Measurements from ENCODE around the gene TRIM37. TPM values are rescaled to one million over a fixed set of nuclear protein-coding genes. Genes with fewer than 3 reads are reported as not detected.

Gene TRIM37
- total RNA-seq, 1 experiment from 2014 or later: 37.7 TPM

- Histone ChIP-seq H3K4me3 (ENCODE audit: low read depth, low read length) (no peak overlapping the region), H3K4me1 (no peaks in the 10 kb centered on the region), H3K9me3 (no peaks in the 10 kb centered on the region), H3K36me3 (ENCODE audit: control insufficient read depth, insufficient read depth, low read length) (no peaks in the 10 kb centered on the region; the same call in none of the 2 replicates), H3K27me3 (replicated peaks; ENCODE audit: control insufficient read depth, insufficient read depth, low read length) (no peaks in the 10 kb centered on the region)
- TF ChIP-seq CTCF (IDR thresholded peaks at IDR 0.05; ENCODE audit: insufficient read depth in 1 of 2, low read depth in 1 of 2, low read length in 1 of 2, severe bottlenecking in 1 of 2, unreplicated experiment in 1 of 2): no peak
- intact Hi-C loops (cut with micrococcal nuclease; ENCODE audit: unreplicated experiment): no loop called here
- DNase-seq: no peak
- H3K27me3 Mint-ChIP-seq (ENCODE audit: insufficient read depth, unreplicated experiment): no peaks in the 10 kb centered on the region
- no peak overlapping the region for H3K27ac Mint-ChIP-seq (ENCODE audit: unreplicated experiment)
- peaks cover 87% of the 10 kb centered on the region for H3K36me3 Mint-ChIP-seq (ENCODE audit: insufficient read depth, unreplicated experiment)
- peaks cover 9% of the 10 kb centered on the region for H3K4me1 Mint-ChIP-seq (ENCODE audit: low read depth, unreplicated experiment)
- CTCF ChIA-PET: no interaction called here
- no TSS peak for BruUV-seq (replicated peaks)
- no peak overlapping the region for H3K4me3 Mint-ChIP-seq (ENCODE audit: unreplicated experiment)
- no peaks in the 10 kb centered on the region for H3K9me3 Mint-ChIP-seq (ENCODE audit: unreplicated experiment)
- POLR2A ChIA-PET: interaction anchor here (1.3 kb wide), 1 partner anchor 44 kb away, joined by 6 read pairs; the partner anchor contains the start of gene PRR11
Measured at GRCh38 chr17:59110973-59111372, 4.3 kb upstream of the TRIM37 start.

- peak overlapping the region; percentile 96 for H3K27ac Mint-ChIP-seq (ENCODE audit: unreplicated experiment)
- no peak for DNase-seq
- Histone ChIP-seq H3K27me3 (replicated peaks; ENCODE audit: control insufficient read depth, insufficient read depth, low read length) (no peaks in the 10 kb centered on the region), H3K4me1 (peaks cover 6% of the 10 kb centered on the region; the same call in 1 of the 2 replicates), H3K4me3 (ENCODE audit: low read depth, low read length) (no peak overlapping the region), H3K9me3 (no peaks in the 10 kb centered on the region), H3K36me3 (ENCODE audit: control insufficient read depth, insufficient read depth, low read length) (no peaks in the 10 kb centered on the region; the same call in none of the 2 replicates)
- TF ChIP-seq CTCF (IDR thresholded peaks at IDR 0.05; ENCODE audit: insufficient read depth in 1 of 2, low read depth in 1 of 2, low read length in 1 of 2, severe bottlenecking in 1 of 2, unreplicated experiment in 1 of 2): no peak
- peaks cover 9% of the 10 kb centered on the region for H3K4me1 Mint-ChIP-seq (ENCODE audit: low read depth, unreplicated experiment)
- no peaks in the 10 kb centered on the region for H3K9me3 Mint-ChIP-seq (ENCODE audit: unreplicated experiment)
- POLR2A ChIA-PET: interaction anchor here (2.6 kb wide), 1 partner anchor 46 kb away, joined by 38 read pairs; the partner anchor contains the start of genes PRR11 and SKA2
- H3K36me3 Mint-ChIP-seq (ENCODE audit: insufficient read depth, unreplicated experiment): peaks cover 73% of the 10 kb centered on the region
- CTCF ChIA-PET: no interaction called here
- BruUV-seq (replicated peaks): no TSS peak
- intact Hi-C loops (cut with micrococcal nuclease; ENCODE audit: unreplicated experiment): loop anchor here (5.0 kb wide), 1 partner anchor 591 kb away; no protein-coding TSS in a partner anchor
- H3K27me3 Mint-ChIP-seq (ENCODE audit: insufficient read depth, unreplicated experiment): no peaks in the 10 kb centered on the region
- peak overlapping the region; percentile 49 for H3K4me3 Mint-ChIP-seq (ENCODE audit: unreplicated experiment)
Measured at GRCh38 chr17:59108400-59109102, 1.9 kb upstream of the TRIM37 start.

- Mint-ChIP-seq H3K27ac (ENCODE audit: unreplicated experiment) (peak overlapping the region; percentile 96), H3K4me3 (ENCODE audit: unreplicated experiment) (peak overlapping the region; percentile 98), H3K9me3 (ENCODE audit: unreplicated experiment) (no peaks in the 10 kb centered on the region), H3K36me3 (ENCODE audit: insufficient read depth, unreplicated experiment) (peaks cover 74% of the 10 kb centered on the region), H3K4me1 (ENCODE audit: low read depth, unreplicated experiment) (peaks cover 9% of the 10 kb centered on the region), H3K27me3 (ENCODE audit: insufficient read depth, unreplicated experiment) (no peaks in the 10 kb centered on the region)
- no peak for TF ChIP-seq CTCF (IDR thresholded peaks at IDR 0.05; ENCODE audit: insufficient read depth in 1 of 2, low read depth in 1 of 2, low read length in 1 of 2, severe bottlenecking in 1 of 2, unreplicated experiment in 1 of 2)
- BruUV-seq (replicated peaks): TSS peak; percentile 89
- H3K4me3 ChIP-seq (ENCODE audit: low read depth, low read length): peak overlapping the region; percentile 39
- H3K4me1 ChIP-seq: peaks cover 6% of the 10 kb centered on the region; the same call in 1 of the 2 replicates
- no peaks in the 10 kb centered on the region for H3K9me3 ChIP-seq
- ChIA-PET POLR2A (interaction anchor here (0.7 to 2.6 kb wide), 6 partner anchors 11 to 589 kb away, joined by 4 to 38 read pairs (median 6); partner anchors contain the start of genes PRR11 and SKA2), CTCF (interaction anchor here (0.6 to 1.1 kb wide), 3 partner anchors 42 to 1124 kb away, joined by 4 to 5 read pairs (median 4); partner anchors contain the start of genes PRR11 and SKA2)
- intact Hi-C loops (cut with micrococcal nuclease; ENCODE audit: unreplicated experiment): loop anchor here (1.0 to 5.0 kb wide), 2 partner anchors 48 to 590 kb away; partner anchors contain the start of genes PRR11 and SKA2
- no peaks in the 10 kb centered on the region for H3K27me3 ChIP-seq (replicated peaks; ENCODE audit: control insufficient read depth, insufficient read depth, low read length)
- H3K36me3 ChIP-seq (ENCODE audit: control insufficient read depth, insufficient read depth, low read length): no peaks in the 10 kb centered on the region; the same call in 1 of the 2 replicates
- DNase-seq: no peak
Measured at GRCh38 chr17:59107306-59107670, 608 bp upstream of the TRIM37 start.

All from Caco-2 (cell line).